RWPE2 (cell line): Measurements from ENCODE around the gene ELAC2.

Experiments used
- ATAC-seq: fragments of 200-7000 bp; cut with Tn5 transposase; 3 replicates; pipeline ENCODE4 v1.9.1; 2021; ENCODE audit warnings: low read depth
- DNase-seq: peaks from one replicate; pipeline ENCODE4 v3.0.0-alpha.2; 2020; ENCODE audit warnings: low spot score
- H3K27ac ChIP-seq: fragments of 450-650 bp; 2 replicates; pipeline ENCODE4 v1.5.1; 2017; ENCODE audit warnings: mild to moderate bottlenecking; ENCODE audit not compliant: poor library complexity, severe bottlenecking
- H3K27me3 ChIP-seq: fragments of 250-450 bp; sonication (Bioruptor Pico); 2 replicates; pipeline ENCODE4 v1.5.1; 2021; ENCODE audit warnings: mild to moderate bottlenecking, moderate library complexity; ENCODE audit not compliant: insufficient read depth, poor library complexity, severe bottlenecking
- H3K36me3 ChIP-seq: fragments of 250-450 bp; sonication (Bioruptor Pico); 2 replicates; pipeline ENCODE4 v1.5.1; 2020; ENCODE audit warnings: low read depth, mild to moderate bottlenecking, moderate library complexity
- H3K4me1 ChIP-seq: fragments of 250-450 bp; sonication (Bioruptor Pico); 2 replicates; pipeline ENCODE4 v1.5.1; 2021; ENCODE audit warnings: mild to moderate bottlenecking, moderate library complexity; ENCODE audit not compliant: insufficient read depth, poor library complexity, severe bottlenecking
- H3K4me3 ChIP-seq: fragments of 250-450 bp; sonication (Bioruptor Pico); 2 replicates; pipeline ENCODE4 v1.5.1; 2021; ENCODE audit warnings: mild to moderate bottlenecking, moderate library complexity; ENCODE audit not compliant: severe bottlenecking
- H3K9me3 ChIP-seq: fragments of 250-450 bp; sonication (Bioruptor Pico); 2 replicates; pipeline ENCODE4 v1.5.1; 2021; ENCODE audit warnings: mild to moderate bottlenecking, moderate library complexity; ENCODE audit not compliant: severe bottlenecking
- CTCF ChIP-seq: fragments of 450-650 bp; IDR thresholded peaks from one replicate; pipeline ENCODE4 v1.5.1; 2017; ENCODE audit warnings: mild to moderate bottlenecking, moderate library complexity; ENCODE audit not compliant: poor library complexity, severe bottlenecking

The ELAC2 gene

GRCh38 chr17:13025258-13025627 is 7.4 kb upstream of the ELAC2 start:
- ATAC-seq (peak; percentile 40; the same call in 1 of the 3 replicates), DNase-seq (no peak)
- no peaks in the 10 kb centered on the region for H3K27me3 ChIP-seq
- H3K36me3 ChIP-seq = no peaks in the 10 kb centered on the region
- no peak overlapping the region for H3K27ac ChIP-seq
- no peaks in the 10 kb centered on the region for H3K4me1 ChIP-seq
- no peaks in the 10 kb centered on the region for H3K9me3 ChIP-seq
- TF ChIP-seq CTCF = no peak
- no peak overlapping the region for H3K4me3 ChIP-seq

GRCh38 chr17:13024526-13025257 is 6.9 kb upstream of the ELAC2 start:
- DNase-seq = no peak
- no peak overlapping the region for H3K4me3 ChIP-seq

GRCh38 chr17:13024016-13024415 is 6.2 kb upstream of the ELAC2 start:
- DNase-seq = no peak
- H3K27ac ChIP-seq = no peak overlapping the region
- no peaks in the 10 kb centered on the region for H3K4me1 ChIP-seq
- ATAC-seq = no peak
- H3K36me3 ChIP-seq = no peaks in the 10 kb centered on the region
- H3K9me3 ChIP-seq = no peaks in the 10 kb centered on the region
- H3K4me3 ChIP-seq = no peak overlapping the region
- no peak for TF ChIP-seq CTCF
- H3K27me3 ChIP-seq = no peaks in the 10 kb centered on the region

More at GRCh38 chr17:13024526-13025257, 6.9 kb upstream of the ELAC2 start:
- H3K9me3 ChIP-seq = no peaks in the 10 kb centered on the region
- peak; percentile 96 for TF ChIP-seq CTCF
- peak; percentile 90 for ATAC-seq
- H3K27ac ChIP-seq = no peak overlapping the region
- no peaks in the 10 kb centered on the region for H3K4me1 ChIP-seq
- no peaks in the 10 kb centered on the region for H3K36me3 ChIP-seq
- no peaks in the 10 kb centered on the region for H3K27me3 ChIP-seq

GRCh38 chr17:13016881-13017654 is 759 bp downstream of the ELAC2 start:
- Histone ChIP-seq H3K4me1 (no peaks in the 10 kb centered on the region), H3K27ac (peak overlapping the region; percentile 66), H3K36me3 (peaks cover 44% of the 10 kb centered on the region), H3K4me3 (peak overlapping the region; percentile 73), H3K9me3 (no peaks in the 10 kb centered on the region), H3K27me3 (no peaks in the 10 kb centered on the region)
- ATAC-seq (peak; percentile 14), DNase-seq (no peak)
- TF ChIP-seq CTCF = no peak
